Measurements from ENCODE around the gene NSRP1.
"Not testable (repeated sequence)": the region's sequence is repeated elsewhere in the genome, so short reads cannot be mapped to it uniquely, and the experiment has no call there.

NSRP1 gene

DNA sequence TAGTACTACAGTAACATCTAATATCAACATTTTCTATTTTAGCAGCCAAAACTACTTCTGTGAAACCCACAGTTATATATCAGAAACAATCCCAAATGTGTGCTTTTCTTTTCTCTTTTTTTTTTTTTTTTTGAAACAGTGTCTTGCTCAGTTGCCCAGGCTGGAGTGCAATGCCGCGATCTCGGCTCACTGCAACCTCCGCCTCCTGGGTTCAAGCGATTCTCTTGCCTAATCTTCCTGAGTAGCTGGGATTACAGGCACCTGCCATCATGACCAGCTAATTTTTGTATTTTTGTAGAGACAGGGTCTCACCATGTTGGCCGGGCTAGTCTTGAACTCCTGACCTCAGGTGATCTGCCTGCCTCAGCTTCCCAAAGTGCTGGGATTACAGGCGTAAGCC lies 2.0 kb downstream of the NSRP1 start:
- DNase-seq (ENCODE audit: low spot score) = not testable (repeated sequence)

DNA sequence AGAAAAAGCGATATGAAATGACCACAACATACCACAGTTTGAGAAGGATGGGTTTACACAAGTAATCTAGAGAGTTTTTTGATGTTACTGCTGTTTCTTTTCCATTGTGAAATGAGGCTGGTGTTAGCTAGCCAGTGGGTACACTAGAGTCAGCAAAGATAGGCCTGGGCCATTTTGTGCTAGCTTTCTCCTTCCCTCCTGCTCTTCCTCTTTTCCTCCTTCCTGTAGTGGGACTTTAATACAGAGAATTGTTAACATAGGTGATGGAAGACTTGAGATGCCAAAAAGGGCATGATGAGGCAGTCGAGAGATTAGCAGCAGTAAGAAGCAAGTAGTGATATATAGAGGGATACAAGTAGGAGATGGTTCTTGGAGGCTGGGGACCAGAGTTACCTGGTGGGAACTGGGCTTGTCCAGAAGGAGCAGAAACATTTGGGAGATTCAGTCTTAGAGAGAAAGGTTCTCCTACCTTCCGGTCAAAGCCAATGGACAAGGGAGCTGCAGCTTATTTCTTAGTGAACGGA lies 7.7 kb downstream of the NSRP1 start:
- DNase-seq (ENCODE audit: low spot score) = no peak

DNA sequence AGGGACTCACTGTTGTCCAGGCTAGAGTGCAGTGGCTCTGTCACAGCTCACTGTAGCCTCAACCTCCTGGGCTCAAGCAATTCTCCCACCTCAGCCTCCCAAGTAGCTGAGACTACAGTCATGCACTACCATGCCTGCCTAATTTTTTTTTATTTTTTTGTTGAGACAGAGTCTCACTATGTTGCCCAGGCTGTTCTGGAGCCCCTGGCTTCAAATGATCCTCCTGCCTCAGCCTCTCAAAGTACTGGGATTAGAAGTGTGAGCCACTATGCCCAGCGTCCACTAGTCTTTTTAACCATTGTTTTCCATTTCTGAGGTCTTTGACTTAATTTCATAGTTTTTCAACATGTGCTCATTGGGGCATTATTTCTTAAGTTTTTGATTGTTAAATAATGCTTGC lies 13.5 kb downstream of the NSRP1 start:
- no peak for DNase-seq (ENCODE audit: low spot score)

DNA sequence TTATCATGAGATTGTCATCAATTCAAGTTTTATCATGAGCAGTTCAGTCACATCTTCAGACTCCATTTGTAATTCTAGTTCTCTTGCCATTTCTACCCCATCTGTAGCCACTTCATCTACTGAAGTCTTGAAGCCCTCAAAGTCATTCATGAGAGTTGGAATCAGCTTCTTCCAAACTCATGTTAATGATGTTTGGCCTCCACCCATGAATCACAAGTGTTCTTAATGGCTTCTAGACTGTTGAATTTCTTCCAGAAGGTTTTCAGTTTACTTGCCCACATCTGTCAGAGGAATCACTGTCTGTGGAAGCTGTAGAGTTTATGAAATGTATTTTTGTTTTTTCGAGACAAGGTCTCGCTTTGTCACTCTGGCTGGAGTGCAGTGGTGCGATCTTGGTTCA lies 16.0 kb downstream of the NSRP1 start:
- DNase-seq (ENCODE audit: low spot score) = no peak

DNA sequence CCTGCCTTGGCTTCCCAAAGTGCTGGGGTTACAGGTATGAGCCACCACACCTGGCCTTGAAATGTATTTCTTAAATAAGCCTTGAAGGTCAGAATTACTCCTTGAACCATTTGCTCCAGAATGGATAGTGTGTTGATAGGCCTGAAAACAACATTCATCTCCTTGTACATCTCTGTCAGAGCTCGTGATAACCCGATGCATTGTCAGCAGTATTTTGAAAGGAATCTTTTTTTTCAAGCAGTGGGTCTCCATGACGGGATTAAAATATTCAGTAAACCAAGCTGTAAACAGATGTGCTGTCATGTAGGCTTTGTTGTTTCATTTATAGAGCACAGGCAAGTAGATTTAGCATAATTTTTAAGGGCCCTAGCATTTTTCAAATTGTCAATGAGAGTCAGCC lies 16.6 kb downstream of the NSRP1 start:
- no peak for DNase-seq (ENCODE audit: low spot score)

DNA sequence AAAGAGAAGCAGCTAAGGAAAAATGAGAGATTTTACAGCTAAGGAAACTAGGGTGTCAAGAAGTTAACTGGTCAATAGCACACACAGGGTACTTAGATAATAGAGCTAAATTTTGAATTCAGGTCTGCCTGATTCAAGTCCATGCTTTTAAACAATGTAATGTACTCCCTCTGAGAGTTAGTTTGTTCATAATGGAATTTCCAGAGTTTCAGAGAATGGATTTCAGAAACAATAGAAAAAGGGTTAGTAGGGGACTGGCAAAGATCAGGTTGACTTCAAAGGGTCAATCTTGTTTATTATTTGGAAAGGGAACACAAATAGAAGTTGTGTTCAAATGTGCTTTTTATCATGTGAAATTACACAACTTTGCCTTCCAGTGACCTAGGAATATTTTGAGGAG lies 17.9 kb downstream of the NSRP1 start:
- no peak for DNase-seq (ENCODE audit: low spot score)

DNA sequence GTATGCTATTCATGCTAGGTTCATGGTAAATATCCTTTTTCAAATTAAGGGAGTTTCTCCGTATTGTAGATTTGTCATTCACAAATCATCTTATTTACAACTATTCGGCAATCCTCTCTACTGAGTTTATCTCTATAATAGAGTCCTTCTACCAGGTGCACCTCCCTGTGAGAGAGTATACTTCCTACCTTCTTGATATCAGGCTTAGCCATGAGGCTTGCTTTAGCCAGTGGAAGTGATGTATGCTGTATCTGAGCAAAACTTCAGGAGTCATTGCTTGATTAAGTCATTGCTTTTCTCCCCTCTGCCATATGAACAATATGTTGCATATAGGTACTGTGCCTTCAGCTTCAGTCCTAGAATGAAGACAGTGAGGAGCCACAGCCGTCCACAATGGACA lies 20.5 kb downstream of the NSRP1 start:
- no peak for DNase-seq (ENCODE audit: low spot score)

DNA sequence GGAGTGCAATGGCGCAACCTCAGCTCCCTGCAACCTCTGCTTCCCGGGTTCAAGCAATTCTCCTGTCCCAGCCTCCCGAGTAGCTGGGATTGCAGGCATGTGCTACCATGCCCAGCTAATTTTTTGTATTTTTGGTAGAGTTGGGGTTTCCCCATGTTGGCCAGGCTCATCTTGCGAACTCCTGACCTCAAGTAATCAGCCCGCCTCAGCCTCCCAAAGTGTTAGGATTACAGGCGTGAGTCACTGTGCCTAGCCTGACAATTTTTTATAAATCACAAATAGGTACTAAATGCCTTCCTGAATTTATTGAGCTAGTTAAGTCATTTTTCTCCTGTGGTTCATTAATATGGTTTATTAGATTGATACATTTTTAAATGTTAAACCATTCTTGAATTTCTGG lies 31.2 kb downstream of the NSRP1 start:
- not testable (repeated sequence) for DNase-seq (ENCODE audit: low spot score)

DNA sequence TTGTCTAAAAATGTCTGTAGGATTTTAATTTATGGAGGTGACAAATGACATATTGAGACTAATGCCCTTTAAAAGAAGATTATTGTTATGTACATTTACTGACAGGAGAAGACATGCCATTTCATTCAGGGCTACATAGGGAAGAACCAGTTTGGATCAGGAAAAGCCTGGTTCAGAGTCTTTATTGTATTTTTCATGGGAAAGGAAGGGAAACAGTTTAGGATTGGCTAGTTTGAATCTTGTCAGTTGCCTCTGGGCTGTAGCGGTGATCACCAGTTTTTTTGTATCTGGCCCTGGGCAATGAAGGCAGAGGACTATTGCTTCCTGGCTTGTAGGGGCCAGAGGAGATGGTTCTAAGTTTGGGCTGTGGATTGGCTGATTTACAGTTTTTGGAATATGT lies 31.8 kb downstream of the NSRP1 start:
- no peak for DNase-seq (ENCODE audit: low spot score)

DNA sequence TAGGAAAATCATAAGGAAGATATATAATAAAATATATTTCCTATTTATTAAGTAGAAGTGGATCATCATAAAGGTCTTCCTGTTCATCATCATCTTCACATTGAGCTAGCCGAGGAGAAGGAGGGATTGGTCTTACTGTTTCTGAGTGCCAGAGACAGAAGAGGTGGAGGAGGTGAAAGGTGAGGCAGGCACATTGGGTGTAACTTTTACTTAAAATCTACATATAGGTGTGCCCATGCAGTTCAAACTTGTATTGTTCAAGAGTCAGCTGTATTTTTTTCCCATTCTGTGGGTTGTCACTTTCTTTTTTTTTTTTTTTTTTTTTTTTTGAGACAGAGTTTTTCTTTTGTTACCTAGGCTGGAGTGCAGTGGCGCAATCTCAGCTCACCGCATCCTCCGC lies 34.9 kb downstream of the NSRP1 start:
- DNase-seq (ENCODE audit: low spot score) = no peak

DNA sequence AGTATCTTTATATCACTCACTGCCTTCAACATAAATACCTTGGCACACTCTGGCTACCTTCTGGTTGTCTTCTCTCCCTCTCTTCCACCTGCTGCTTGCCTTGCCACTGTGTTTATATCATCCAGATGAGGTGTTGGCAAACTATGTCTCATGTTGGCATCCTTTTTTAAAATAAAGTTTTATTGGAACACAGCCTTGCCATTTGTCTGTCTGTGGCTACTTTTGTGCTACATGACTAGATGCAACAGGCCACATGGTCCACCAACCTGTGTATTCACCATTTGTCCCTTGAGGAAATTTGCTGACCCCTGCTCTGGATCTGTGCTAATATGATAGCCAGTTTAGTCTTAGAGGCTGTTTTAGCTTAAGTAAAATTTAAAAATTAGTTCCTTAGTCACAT lies 36.8 kb downstream of the NSRP1 start:
- DNase-seq (ENCODE audit: low spot score) = no peak

DNA sequence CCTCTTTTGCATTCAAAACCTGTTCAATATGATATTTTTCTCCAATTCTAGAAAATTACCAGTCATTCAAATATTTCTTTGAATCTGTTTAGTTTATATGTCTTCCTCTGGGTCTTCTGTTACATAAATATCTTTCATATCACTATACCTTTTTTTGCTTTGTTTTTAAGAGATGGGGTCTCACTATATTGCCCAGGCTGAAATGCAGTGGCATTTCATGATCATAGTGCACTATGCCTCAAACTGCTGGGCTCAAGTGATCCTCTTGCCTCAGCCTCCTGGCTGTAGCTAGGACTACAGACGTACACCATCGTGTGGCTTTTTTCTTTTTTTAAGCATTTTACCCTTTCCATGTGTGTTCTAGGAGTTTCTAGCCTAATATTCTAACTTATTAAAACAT lies 38.8 kb downstream of the NSRP1 start:
- DNase-seq (ENCODE audit: low spot score) = no peak

DNA sequence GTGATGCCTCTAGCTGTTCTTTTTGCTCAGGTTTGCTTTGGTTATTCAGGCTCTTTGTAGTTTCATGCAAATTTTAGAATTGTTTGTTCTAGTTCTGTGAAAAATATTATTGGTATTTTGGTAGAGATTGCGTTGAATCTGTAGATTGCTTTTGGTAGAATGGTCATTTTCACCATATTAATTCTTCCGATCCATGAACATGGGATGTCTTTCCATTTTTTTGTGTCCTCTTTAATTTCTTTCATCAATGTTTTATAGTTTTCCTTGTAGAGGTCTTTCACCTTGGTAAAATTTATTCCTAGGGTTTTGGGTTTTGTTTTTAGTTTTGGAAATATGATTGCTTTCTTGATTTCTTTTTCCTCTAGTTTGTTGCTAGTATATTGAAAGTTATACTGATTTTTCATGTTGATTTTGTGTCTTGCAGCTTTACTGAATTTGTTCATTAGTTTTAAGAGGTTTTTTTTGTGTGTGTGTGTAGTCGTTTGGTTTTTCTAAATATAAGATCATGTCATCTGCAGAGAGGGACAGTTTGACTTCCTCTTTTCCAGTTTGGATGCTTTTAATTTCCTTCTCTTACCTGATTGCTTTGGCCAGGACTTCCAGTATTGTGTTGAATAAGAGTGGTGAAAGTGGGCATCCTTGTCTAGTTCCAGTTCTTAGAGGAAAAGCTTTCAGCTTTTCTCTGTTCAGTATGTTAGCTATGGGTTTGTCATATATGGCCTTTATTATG lies 42.4 kb downstream of the NSRP1 start:
- DNase-seq (ENCODE audit: low spot score) = no peak

DNA sequence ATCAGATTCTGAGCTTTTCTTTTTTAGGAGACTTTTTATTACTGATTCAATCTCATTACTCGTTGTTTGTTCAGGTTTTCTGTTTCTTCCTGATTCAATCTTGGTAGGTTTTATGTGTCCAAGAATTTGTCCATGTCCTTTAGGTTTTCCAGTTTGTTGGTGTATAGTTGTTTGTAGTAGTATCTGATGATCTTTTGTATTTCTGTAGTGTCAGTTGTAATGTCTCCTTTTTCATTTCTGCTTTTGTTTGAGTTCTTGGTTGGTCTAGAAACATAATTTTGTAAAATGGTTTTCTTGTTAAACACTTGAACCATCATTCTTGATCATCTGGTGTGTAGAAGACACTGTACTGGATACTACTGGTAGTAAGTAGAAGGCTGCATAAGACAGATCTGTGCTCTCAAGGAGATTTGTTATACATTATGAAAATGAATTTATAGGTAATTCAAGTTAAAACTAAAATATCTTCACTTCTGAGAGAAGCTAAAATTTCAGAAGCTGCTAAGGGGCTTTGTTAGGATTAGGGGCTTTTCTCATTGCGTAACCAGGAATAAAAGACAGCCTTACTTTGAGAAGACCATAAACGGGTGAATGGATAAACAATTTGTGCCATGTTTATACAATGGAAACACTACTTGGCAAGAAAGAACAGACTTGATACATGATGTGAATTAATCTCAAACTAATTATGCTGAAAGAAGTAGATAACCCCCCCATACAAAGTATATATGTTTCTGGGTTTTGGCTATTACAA lies 44.0 kb downstream of the NSRP1 start:
- no peak for DNase-seq (ENCODE audit: low spot score)

DNA sequence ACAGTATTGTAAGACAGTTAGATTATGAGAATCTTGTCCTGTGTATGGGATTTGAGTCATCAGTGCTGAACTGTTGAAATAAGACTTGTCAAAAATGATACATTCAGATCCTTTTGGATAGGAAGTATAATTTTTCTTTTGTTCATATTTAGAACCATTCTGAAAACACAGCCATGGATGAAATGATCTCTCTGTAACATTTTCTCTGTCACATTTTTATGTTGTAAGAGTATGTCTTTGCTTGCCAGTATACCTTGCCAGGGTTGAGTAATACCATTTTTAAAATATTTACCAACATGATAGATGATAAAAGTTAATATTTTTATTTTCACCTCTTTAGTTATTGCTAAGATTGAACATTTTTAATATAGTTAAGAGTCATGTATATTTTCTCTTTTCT lies 45.0 kb downstream of the NSRP1 start:
- DNase-seq (ENCODE audit: low spot score) = no peak

DNA sequence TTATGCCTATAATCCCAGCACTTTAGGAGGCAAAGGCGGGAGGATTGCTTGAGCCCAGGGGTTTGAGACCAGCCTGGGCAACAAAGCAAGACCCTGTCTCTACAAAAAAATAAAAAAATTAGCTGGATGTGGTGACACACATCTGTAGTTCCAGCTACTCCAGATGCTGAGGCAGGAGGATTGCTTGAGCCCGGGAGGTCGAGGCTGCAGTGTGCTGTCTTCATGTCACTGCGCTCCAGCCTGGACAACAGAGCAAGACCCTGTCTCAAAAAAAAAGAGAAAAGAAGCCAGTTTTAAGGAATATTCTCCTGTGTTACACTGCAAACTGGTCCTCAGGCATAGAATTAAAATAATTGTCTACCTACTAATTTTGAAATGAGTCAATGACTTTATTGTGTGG lies 47.9 kb downstream of the NSRP1 start:
- DNase-seq (ENCODE audit: low spot score) = no peak

DNA sequence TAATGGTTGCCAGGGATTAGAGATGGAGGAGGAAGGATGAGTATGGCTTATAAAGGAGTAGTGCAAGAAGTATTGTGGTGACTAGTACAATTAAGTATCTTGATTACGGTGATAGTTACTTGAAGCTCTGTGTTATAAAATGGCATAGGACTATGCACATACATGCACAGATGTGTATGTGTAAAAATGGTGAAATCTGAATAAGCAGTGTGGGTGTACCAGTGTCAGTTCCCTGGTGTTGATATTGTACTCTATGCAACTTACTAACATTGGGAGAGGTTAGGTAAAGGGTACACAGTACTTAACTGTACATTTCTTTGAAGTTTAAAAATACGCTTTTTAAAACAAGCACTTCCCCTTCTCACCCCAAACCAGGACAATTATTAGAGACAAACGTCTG lies 48.5 kb downstream of the NSRP1 start:
- no peak for DNase-seq (ENCODE audit: low spot score)

DNA sequence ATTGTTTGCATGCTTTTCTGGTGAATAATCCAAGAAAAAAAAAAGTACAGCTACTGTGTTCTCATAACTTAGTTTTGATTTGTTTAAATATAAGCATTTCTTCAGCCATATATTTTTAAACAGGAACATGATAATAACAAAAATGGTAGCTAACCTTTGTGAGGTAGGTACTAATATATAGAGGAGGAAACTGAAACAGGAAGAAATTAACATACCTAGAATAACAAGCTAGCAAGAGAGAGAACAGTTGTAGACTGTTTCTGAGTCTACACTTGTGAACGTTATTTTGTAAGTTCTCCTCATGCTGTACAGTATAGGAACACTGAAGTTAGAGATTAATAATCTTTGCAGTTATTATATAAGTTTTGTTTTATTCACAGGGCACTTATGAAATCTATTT lies 49.3 kb downstream of the NSRP1 start:
- DNase-seq (ENCODE audit: low spot score) = no peak

DNA sequence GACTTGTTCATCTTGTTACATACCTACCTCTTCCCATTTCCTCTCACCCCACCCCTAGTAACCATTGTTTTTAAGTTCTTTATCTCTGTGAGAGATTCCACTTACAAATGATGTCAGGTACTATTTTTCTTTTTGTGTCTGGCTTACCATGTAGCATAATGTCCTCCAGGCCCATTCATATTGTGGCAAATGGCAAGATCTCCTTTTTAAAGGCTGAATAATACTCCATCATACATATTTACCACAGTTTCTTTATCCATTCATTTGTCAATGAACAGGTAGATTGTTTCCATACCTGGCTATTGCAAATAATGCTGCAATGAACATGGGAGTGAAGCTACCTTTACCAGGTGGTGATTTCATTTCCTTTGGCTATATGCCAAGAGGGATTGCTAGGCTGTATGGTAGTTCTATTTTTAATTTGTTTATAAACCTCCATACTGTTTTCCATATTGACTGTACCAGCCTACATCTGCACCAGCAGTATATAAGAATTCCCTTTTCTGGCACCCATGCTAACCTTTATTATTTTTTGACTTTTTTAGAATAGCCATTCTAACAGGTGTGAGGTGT lies 53.9 kb downstream of the NSRP1 start:
- DNase-seq (ENCODE audit: low spot score) = no peak

DNA sequence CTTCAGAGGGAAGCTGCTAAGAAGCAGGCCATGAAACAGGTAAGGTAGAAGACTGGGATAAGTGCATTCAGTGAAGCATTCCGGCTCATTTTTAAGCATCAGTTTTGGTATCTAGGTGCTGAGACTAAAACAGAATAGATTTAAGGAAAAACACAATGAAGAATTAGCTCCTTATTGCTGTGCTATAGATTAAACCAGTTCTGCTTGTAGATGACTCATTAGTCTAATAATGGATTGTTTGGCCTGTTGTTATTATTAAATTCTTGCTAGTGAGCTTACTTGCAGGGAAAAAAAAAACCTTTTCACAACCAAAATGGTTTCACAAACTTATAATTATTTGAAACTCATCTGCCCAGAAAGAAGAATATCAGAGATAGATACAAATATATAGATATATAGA lies 55.9 kb downstream of the NSRP1 start:
- DNase-seq (ENCODE audit: low spot score) = no peak

DNA sequence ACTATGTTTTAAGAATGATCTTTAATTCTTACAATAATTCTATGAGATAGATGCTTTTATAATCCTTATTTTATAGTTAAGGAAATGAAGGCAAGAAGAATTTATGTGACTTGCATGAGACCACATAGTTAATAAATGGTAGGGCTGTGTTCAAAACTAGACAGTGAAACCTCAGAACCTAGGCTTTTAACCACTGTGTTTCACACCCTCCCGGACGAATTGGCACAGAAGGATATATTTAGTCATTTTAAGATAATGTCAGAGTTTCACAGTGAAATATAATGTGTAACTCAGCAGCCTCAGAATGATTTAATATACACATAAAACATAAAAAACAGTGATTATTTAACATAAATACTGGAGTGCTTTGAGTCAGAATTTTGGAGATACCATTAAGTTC lies 57.0 kb downstream of the NSRP1 start:
- DNase-seq (ENCODE audit: low spot score) = no peak

DNA sequence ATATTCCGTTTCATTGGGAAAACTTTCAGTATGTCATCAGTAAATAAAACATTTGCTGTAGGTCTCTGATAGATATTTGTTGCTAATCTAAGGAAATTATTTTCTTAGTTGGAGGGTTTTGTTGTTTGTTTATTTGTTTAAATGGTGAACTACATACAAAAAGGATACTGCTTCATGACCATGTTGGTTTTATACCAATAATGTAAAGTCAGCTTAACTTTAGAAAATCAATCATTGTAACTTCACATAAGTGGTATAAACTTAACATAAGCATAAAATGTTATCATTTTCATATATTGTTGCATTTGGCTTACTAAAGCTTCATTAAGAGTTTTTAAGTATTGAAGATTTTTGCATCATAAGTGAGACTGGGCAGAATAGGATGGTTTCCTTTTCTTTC lies 57.9 kb downstream of the NSRP1 start:
- DNase-seq (ENCODE audit: low spot score) = no peak

DNA sequence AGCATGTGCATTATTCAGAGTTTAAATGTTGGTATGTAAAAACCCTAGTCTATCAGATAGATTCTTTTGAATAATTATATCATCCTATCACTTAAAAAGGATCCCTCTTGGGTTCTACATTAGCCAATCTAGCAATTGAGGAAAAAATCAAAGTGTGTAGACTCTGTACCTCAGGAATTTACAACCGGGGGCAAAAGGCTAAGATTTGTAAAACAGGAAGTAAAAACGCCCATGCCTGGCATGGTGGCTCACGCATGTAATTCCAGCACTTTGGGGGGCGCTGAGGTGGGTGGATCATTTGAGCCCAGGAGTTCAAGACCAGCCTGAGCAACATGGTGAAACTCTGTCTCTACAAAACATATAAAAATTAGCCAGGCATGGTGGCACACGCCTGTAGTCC lies 60.2 kb downstream of the NSRP1 start:
- DNase-seq (ENCODE audit: low spot score) = no peak

Data from putamen (tissue), 1 donor.